Hematopoietic multipotent progenitor cell treated with erythropoietin and hydrocortisone succinate and interleukin-3 and kit ligand, for 4 days (in vitro differentiated cells): ENCODE results near the gene ZNF236.
A peak's percentile ranks its signal among the peaks of the same experiment; 100 is the strongest.

Source experiments
- DNase-seq: peaks from one replicate; pipeline ENCODE4 v3.0.0-alpha.2; 2015

Gene ZNF236

DNA sequence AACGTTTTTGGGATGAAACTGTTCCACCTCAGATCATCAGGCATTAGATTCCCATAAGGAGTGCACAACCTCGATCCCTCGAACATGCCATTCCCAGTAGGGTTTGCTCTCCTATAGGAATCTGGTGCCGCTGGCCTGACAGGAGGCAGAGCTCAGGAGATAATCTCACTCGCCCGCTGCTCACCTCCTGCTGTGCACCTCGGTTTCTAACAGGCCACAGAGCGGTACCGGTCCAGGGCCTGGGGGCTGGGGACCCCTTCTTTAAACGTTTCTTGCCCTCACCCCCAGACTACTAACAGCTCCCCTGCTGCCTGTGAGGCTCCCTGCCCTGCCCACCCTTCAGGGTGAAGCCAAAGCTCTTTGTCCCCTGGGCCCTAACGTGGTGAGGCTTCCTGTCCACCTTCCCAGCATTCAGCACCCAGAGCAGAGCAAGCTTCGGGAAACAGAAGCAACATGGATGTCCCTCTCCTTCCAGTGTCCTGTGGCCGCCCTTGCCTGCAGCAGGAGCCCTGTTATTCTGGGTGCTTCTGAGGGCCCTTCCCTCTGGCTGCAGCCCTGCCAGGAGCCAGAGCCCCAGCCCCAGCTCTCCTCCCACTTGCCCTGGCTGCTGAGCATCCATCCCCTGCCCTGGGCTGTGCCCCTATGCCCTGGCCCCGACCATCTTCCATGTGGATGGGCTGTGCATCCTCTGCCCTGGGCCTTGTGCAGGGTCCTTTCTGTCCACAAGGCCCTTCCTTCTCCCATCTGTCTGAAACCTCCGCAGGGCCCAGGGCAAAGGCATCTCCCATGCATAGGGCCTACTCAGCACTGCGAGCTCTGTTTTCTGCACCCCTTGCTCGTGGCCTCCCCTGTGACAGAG lies 170.1 kb downstream of the ZNF236 start:
- no peak for DNase-seq

DNA sequence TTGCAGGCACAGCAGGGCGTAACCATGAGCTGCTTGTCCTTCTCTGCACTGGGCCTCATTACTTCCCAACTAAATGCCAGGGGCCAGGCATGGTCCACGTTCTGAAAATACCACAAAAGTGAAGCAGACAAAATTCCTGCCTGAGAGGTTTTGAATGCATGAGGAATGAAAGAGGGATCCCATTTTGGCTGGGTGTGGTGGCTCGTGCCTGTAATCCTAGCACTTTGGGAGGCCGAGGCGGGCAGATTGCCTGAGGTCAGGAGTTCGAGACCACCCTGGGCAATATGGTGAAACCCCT lies 170.7 kb downstream of the ZNF236 start:
- no peak for DNase-seq

DNA sequence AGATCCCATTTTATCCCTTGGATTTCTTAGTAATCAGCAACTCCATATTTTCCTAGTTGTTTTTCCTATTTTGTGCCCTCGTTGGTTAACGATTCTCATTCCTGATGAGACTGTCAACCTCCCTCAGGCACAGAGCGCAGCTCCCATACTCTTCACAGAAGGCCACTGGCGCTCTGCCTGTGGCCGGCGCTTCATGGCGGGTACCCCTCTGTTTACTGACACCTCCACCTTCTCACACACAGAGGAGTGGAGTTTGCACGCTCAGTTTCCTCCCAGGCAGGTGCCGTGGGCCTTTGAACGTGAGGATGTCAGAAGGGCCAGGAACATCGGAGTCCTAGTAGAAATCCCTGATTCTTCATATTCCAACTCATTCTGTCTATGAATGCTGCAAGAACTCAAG lies 171.2 kb downstream of the ZNF236 start:
- no peak for DNase-seq

DNA sequence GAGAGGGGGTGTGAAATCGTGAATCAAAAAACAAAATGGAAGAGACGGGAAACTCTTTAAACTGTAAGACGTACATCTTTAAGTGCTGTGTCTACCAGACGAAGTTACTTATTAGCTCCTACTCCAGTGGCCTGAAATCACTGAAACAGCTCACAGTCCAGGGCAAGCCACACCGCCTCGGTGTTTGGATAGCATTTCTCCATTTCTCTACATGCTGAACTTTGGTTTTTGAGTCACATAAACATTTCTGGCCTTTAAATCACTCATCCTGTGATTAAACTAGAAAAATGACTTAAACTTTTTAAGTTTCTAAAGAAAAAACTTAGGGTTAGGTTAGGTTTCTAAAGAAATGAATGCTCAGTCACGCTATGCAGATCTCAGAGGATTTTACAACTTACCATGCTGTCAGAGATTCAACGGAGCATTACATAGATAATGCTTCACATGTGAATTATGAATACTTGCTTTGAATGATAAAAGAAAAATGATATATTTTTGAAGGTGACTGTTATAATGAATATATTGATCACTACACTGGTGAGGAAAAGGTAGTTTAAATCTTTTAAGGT lies 171.8 kb downstream of the ZNF236 start:
- no peak for DNase-seq

DNA sequence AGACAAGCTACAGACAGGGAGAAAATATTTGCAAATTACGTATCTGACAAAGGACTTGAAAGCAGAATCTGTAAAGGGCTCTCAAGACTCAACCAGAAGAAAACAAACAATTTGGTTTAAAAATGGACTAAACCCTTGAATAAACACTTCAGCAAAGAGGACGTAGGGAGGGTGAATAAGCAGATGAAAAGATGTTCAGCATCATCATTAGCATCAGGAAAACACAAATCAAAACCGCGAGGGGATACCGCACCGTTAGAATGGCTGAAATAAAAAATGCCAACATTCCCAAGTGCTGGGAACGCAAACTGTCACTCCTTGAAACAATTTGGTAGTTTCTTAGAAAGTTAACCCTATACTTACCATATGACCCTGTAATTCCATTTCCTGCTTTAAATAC lies 173.5 kb downstream of the ZNF236 start:
- no peak for DNase-seq

DNA sequence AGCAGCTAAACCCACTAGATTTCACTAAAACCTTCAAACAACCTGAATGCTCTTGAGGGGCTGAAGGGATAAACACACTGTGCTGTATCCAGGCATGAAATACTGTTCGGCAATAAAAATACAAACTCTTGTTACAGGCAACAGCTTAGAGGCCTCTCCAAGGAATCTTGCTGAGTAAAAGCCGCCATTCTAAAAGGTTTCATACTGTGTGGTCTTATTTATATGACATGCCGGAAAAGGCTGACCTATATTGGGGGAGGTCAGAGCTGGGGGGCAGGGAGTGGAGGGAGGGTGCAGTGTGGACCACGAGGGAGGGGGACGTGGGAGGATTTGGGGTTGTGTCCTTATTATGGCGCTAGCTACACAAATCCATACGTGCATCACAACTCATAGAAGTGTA lies 174.1 kb downstream of the ZNF236 start:
- DNase-seq, result no peak

DNA sequence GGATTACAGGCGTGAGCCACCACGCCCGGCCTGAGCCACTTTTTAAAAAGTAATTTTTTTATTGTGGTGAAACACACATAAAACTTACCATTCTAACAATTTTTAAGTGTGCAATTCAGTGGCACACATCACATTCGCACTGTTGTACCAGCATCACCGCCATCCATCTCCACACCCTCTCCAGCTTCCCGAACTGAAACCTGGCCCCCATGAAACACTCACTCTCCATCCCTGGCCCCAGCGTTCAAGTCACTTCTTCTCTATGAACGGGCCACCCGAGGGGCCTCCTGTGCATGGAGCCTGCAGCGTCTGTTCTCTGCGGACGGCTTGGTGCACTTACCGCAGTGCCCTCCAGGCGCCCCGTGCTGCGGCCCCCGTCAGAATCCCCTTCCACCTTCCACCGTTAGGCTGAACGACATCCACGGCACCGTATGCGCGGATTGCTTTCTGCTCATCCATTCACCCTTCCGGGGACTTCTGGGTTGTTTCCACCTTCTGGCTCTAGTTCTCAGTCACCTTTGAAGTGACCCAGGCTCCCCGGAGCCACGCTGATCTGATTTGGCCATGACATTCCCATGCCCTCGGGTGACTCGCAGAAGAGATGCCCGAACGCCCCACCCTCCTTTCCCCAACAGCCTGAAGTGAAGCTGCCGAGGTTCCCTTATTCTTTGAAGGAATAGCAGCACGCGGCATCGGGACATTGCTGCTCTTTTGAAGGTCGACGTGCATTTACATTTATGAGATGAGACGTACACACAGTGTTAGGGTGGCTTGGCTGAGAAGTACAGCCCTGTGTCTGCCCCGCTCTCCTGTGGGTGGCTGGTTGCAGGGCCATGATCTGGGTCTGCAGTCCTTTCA lies 175.8 kb downstream of the ZNF236 start:
- DNase-seq, result no peak

DNA sequence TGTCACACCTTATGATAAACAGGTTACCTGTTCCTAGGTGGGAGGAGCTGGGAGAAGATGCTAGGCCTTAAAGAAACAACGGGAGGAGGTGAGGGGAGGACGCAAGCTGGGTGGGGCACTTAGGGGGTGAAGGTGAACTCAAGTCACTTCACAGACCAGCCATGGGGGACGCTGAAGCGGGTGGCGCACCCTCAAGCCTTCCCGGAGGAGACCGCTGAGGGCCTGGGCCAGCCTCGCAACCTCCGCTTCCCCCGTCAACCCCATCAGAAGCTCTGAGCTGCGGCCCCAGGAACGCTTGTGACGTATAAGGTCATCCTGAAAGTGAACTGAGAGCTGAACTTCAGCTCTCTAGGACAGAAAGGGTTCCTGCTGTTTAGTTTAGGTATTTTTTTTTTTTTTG lies 176.7 kb downstream of the ZNF236 start:
- no peak for DNase-seq

DNA sequence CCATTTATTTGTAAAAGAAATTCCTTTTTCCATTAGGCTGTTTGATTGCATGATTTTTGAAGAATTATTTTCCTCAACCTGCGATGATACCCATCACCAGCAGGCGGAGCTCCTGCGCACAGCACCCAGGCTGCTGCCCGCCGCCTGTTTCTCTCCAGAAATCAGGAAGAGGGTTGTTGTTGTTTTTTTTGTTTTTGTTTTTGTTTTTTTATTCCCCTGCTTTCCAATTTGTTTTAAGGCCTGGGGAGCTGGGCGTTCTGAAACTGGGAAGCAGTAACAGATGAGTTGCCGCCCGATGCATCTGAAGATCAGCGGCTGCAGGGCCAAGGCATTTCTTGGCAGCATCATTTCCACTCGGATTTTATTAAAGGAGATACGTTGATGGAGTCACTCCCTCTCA lies 178.2 kb downstream of the ZNF236 start:
- DNase-seq, result peak; percentile 70

DNA sequence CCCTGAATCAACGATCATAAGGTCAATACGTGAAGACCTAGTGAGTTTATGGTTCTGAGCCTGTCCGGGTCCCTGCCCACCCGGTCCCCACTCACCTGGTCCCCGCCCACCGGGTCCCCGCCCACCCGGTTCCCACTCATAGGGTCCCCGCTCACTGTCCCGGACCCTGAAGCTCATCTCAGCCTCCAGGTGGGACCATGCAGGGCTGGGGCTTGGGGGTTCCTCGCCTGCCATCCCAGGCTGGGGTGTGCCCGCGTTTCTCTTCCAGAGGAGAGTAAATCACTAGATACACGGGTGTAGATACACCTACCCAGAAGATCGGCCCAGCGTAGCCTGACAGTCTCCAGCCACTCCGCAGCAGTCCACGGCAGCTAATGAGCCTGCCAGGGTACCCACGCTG lies 178.7 kb downstream of the ZNF236 start:
- no peak for DNase-seq

DNA sequence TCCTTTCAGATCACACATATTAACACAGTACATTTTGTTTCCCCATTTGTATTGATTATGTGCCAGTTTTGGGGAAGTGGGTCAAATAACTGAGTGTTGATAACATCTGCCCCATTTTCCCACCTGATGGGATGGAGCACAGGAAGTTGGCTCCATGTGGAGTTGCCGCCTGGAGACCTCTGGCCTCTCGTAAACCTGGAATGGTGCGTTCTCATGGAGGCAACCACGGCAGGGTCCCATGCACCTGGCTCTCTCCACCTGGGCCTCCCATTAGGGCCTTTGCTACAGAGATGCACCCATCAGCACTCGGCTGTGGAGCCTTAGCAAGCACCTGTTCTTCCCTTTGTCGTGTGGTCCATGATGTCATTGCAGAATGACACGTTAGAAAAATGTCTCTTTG lies 179.6 kb downstream of the ZNF236 start:
- DNase-seq, result no peak

DNA sequence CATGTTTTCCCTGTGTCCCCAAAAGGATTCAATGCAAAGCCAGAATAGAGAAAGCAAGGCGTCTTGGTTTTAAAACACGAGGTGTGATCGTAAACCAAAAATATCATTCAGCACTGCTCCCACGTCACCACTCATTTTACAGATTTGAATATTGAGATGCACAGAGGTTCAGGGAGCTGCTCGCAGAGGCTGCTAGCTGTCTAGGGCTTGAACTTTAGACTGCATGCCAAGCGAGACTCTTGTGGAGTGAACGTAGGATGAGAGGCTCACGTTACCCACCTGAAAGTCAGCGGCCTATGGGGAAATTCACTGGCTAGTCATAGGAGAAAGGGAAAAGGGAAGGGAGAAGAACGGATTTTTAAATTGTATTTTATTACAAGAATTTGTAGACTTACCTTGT lies 180.1 kb downstream of the ZNF236 start:
- DNase-seq, result no peak

DNA sequence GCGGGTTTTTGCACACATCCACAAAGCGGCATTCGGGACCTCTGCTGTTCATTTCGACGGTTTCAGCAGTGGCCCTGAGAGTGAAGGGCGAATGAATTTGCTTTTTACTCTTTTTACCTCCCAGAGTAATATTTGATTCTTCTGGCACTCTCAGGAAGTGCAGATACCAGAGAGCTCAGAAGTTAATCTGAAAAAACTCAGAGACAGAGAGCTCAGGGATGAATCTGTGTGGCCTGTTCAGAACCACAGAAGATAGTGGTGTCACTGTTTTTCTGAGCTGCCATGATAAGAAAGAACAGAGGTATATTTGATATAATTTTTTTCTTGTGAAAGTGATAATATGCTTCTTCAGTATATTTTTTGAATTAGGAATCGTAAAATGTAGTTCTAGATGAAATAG lies 181.0 kb downstream of the ZNF236 start:
- DNase-seq, result peak; percentile 80

DNA sequence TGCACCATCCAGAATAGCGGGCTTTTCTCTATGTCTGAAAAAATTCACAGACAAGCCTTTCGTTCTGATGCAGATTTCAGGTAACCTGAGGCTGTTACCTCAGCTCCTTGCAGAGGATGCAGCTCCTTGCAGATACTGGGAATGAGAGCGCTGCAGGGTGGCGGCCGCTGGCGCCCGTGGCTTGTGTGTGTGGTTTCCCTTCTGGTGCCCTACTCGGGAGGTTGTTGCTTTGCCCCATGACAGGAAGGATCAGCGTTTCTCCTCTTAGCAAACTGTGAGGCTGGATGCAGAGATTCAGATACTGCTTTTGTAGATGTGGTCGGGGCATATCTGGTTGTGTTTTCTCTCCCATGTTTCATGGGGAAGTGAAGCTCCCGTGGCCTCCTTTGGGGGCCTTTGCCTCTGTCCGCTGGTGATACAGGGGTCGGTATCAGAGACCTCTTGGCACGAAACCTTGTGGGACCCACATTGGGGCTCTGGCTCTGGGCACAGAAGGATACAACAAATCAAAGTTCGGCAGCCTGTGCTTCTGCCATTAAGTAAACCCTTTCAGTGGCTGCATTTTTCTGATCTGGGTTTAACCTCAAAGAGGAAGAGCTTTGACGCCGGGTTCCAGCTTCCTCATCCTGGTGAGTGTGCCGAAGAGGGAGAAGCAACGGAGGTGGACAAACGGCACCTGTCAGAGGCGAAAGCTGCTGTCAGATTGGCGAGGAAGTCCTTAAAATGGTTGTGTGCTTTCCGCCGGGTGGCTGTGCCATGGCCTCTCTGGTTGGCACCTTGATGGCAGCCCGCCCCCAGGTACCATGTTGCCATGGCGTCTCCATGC lies 182.4 kb downstream of the ZNF236 start:
- DNase-seq, result peak; percentile 77

DNA sequence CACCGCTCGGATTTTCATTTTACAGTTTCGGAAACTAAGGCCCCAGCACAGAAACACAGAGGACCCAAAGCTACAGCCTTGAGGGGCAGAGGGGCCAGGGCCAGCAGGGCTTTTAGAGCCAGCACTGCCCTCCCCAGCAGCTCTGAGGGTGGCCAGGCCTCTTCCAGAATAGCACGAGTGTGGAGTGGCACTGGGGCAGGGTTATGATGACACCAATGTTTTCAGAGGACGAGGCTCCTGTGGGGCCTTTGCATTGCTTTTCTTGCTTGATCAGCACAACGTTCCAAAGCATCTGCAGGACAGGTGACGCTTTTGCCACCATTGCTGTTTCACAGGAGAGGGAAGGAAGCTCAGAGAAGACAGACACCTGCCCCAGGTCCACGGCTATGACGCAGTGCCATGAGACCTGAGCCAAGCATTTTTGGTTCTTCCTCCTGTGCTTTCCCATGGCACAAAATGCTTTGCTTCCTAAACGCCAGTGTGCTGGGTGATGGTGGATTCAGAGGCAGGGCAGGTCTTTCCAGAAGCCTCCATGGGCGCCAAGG lies 183.4 kb downstream of the ZNF236 start:
- DNase-seq, result no peak

DNA sequence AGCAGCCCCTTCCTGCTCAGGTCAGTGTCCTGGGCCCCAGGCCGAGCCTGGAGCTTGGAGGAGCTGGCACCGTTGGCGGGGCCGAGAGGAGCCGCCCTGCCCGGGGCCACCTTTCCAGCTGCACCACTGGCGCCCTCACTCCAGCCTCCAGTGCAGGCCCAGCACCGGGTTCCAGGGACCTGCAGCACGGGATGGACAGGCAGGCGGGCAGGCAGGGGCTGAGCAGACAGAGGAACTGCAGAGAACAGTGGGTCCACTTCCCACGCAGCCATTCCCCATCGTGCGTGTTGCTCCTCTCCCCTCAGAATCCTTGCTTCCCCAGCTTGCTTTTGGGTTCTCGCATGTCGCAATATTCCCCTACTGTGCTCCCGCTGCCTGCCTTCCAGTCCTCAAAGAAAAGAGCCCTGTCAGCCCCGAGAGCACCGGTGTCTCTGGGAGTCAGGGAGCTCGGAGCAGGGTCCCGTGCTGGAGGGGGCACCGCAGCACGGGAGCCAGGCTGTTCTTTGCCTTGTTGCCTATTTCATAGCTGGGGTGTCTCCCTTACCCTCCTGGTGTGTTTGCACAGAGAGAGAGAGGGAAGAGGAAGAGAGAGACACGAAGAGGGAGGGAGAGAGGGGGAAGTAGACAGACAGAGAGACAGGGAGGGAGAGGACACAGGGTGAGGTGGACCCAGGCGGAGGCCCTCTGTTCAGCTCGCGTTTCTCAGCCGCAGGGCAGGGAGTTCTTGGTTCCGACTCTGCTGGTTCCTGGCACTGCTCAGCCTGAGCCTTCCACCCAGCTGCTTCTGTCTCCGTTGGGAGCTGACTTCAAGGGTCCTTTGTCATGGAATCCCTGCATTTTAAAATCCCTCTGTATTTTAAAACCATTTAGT lies 184.2 kb downstream of the ZNF236 start:
- no peak for DNase-seq

DNA sequence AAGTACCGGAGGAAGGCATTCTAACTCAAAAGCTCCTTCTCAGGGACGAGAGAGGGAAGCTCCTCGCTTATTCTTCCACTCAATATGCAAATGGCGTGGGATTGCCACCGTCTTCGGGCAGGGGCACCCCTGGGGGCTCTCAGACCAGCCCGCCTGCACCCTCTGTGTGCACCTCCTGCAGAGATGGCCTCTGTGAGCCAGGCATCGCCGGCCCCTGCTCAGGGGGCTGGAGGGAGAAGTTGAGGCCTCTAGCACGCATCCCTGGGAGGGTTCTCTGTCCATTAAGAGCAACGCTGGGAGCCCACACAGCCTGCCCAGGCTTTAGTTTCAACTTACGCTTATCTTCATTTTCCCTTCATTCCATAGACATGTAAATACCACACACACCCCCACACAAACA lies 184.9 kb downstream of the ZNF236 start:
- no peak for DNase-seq

DNA sequence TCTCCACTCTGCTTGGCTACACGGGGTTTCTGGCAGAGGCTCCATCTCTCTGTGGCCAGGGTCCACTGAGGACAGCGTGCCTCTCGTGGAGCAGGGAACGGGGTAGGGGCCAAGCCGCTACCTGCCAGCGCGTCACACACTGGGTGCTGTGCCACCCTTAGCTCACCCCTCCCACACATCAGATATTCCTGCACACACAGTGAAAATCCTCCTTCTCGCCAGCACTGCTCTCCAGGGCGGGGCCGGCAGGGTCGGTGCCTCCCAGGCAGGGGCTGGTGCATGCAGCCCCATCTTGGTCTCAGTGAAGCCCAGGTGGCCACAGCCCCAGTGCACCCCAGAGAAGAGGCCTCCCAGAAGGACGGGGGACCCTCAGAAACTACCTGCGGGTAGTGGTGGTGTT lies 185.6 kb downstream of the ZNF236 start:
- DNase-seq, result no peak

DNA sequence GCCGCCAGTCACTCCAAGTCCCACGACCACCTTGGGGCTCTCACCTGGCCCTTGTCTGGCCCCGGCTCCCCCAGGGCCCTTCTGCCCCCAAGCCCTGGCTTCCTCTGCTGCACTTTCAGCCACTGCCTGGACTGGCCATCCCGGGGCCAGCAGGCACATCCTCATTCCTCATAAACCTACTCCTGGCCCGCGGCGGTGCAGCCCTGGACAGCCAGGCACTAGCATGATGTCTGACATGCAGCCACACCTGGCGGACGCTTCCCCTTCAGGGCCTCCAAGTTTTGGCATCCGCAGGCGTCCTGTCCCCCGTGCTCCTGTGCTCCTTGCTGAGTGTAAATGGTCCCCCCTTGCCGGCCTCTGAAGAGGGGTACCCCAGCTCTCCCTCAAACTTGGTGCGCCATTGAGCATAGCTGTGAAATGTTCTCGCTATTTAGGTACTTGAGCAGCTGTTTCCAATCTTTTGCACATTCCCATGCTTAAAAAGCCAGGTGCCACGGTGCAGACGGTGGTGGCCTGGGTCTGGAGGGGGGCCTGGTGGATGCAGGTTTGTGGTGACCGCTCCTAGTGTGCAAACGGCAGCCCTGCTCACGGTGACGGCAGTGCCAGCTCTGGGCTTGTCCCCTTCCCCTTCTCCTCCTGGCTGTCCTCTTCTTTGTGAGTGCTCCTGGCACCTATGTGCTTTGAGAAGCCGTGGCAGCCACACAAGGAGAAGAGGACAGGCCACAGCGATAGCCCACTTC lies 186.4 kb downstream of the ZNF236 start:
- no peak for DNase-seq

DNA sequence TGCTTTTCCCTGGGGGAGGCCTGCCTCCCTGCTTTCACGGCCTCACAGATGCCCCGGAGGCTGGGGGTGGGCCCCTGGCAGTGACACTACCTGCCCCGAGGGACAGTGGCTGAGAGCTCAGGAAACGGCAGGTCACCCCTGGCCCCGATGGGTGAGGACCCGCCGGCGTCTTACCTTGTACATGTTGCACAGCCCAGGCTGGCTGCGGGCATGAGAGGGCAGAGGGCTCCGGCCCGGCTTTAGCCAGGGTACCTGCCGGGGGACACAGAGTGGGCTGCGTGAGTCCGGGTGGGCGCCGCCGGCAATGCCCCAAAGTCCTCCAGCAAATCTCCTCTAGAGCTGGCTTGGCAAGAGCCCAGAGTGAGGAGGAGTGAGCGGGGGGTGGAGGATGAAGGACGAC lies 187.3 kb downstream of the ZNF236 start:
- DNase-seq, result no peak

DNA sequence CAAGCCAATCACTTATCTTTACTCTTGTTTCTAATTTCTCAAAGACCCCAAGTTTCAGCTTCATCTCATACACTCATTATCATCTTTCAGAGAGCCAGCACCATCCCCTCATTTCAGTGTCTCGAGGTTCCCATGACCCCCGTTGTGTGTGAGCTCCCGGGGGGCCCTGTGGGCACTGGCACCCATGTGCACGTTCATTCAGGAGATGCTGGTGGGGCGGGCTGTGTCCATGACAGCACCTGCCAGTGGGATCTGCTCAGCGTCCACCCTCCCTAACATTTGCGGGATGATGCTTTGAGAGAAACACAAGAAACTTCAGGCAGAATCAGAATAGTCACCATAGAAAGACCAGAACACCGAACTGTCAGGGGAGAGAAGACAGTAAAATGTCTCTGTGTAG lies 189.8 kb downstream of the ZNF236 start:
- no peak for DNase-seq
